GM23338 (cell line): ENCODE data around the gene PRKCQ. TPM values are rescaled to one million over a fixed set of nuclear protein-coding genes. Genes with fewer than 3 reads are reported as not detected.

Source experiments
- ATAC-seq: fragments of 200-7000 bp; cut with Tn5 transposase; 3 replicates; pipeline ENCODE4 v1.9.1; 2020
- DNase-seq: peaks from one replicate; pipeline ENCODE4 v3.0.0-alpha.2; 2015; ENCODE audit warnings: low spot score
- H2AFZ ChIP-seq: fragments of 200-600 bp; sonication (generic); 2 replicates; pipeline ENCODE4 v1.8.0; 2016; ENCODE audit warnings: antibody characterized with exemption, mild to moderate bottlenecking, moderate library complexity
- H3F3A ChIP-seq: fragments of 200-600 bp; sonication (generic); replicated peaks from 2 replicates; pipeline ENCODE4 v1.8.0; 2017; ENCODE audit warnings: antibody characterized with exemption, mixed run types, low read depth
- H3K27ac ChIP-seq: fragments of 200-600 bp; sonication (generic); 2 replicates; pipeline ENCODE4 v1.6.1; 2016; ENCODE audit warnings: low read depth
- H3K27me3 ChIP-seq: fragments of 200-600 bp; sonication (generic); 2 replicates; pipeline ENCODE4 v1.8.0; 2016; ENCODE audit warnings: mild to moderate bottlenecking, mixed run types, moderate library complexity; ENCODE audit not compliant: insufficient read depth
- H3K36me3 ChIP-seq: fragments of 200-600 bp; sonication (generic); 2 replicates; pipeline ENCODE4 v1.8.0; 2016; ENCODE audit warnings: mild to moderate bottlenecking; ENCODE audit not compliant: insufficient read depth
- H3K4me1 ChIP-seq: fragments of 200-600 bp; sonication (generic); 2 replicates; pipeline ENCODE4 v1.8.0; 2016; ENCODE audit warnings: mild to moderate bottlenecking, moderate library complexity; ENCODE audit not compliant: insufficient read depth
- H3K4me2 ChIP-seq: fragments of 200-600 bp; sonication (generic); 2 replicates; pipeline ENCODE4 v1.7.1; 2017; ENCODE audit warnings: mixed run types
- H3K4me3 ChIP-seq: fragments of 200-600 bp; sonication (generic); 2 replicates; pipeline ENCODE4 v1.6.1; 2016; ENCODE audit warnings: mixed run types
- H3K79me2 ChIP-seq: fragments of 200-600 bp; sonication (generic); replicated peaks from 2 replicates; pipeline ENCODE4 v1.8.0; 2017; ENCODE audit warnings: mild to moderate bottlenecking; ENCODE audit not compliant: insufficient read depth
- H3K9me2 ChIP-seq: fragments of 200-600 bp; sonication (generic); 2 replicates; pipeline ENCODE4 v1.8.0; 2017; ENCODE audit not compliant: insufficient read depth
- H4K20me1 ChIP-seq: fragments of 200-600 bp; sonication (generic); replicated peaks from 2 replicates; pipeline ENCODE4 v1.8.0; 2017; ENCODE audit warnings: mild to moderate bottlenecking; ENCODE audit not compliant: insufficient read depth
- H3K27ac Mint-ChIP-seq: 2 replicates; pipeline ENCODE4 v1.8.0; 2020; ENCODE audit warnings: inconsistent platforms, mild to moderate bottlenecking, moderate library complexity, mixed read lengths
- H3K27me3 Mint-ChIP-seq: 3 replicates; pipeline ENCODE4 v1.8.0; 2022; ENCODE audit warnings: low read depth, mild to moderate bottlenecking, moderate library complexity, mixed read lengths, inconsistent platforms; ENCODE audit not compliant: insufficient read depth, poor library complexity
- H3K36me3 Mint-ChIP-seq: 3 replicates; pipeline ENCODE4 v1.8.0; 2021; ENCODE audit warnings: low read depth, mild to moderate bottlenecking, inconsistent platforms, moderate library complexity, mixed read lengths
- H3K4me1 Mint-ChIP-seq: 3 replicates; pipeline ENCODE4 v1.8.0; 2020; ENCODE audit warnings: mild to moderate bottlenecking, inconsistent platforms, mixed read lengths
- H3K4me3 Mint-ChIP-seq: 3 replicates; pipeline ENCODE4 v1.8.0; 2021; ENCODE audit warnings: moderate library complexity, mild to moderate bottlenecking, inconsistent platforms, mixed read lengths
- H3K9me3 Mint-ChIP-seq: 3 replicates; pipeline ENCODE4 v1.8.0; 2020; ENCODE audit warnings: moderate library complexity, mild to moderate bottlenecking, inconsistent platforms, mixed read lengths
- CREB1 ChIP-seq: fragments of 250-450 bp; sonication (Bioruptor Pico); IDR thresholded peaks from 2 replicates; pipeline ENCODE4 v1.5.0; 2020; ENCODE audit warnings: low read depth, mild to moderate bottlenecking, moderate library complexity
- CTCF ChIP-seq, 2 experiments: fragments of 200-600 bp in 1 of 2; sonication (generic) in 1 of 2; conservative IDR thresholded peaks; 2 replicates each; pipeline versions ENCODE4 v1.5.1 to v1.6.1; 2016 to 2017; ENCODE audit warnings: antibody characterized with exemption in 2 of 2, low read depth in 2 of 2, mild to moderate bottlenecking in 2 of 2, moderate library complexity in 1 of 2
- ETS1 ChIP-seq: IDR thresholded peaks from 2 replicates; pipeline ENCODE4 v1.6.1; 2016; ENCODE audit warnings: antibody characterized with exemption
- EZH2 ChIP-seq: fragments of 200-600 bp; sonication (generic); IDR thresholded peaks from one replicate; pipeline ENCODE4 v1.8.0; 2017; ENCODE audit warnings: antibody characterized with exemption, mild to moderate bottlenecking, low read depth; ENCODE audit not compliant: unreplicated experiment
- EZH2phosphoT487 ChIP-seq: fragments of 200-600 bp; sonication (generic); IDR thresholded peaks from one replicate; pipeline ENCODE4 v1.8.1; 2018; ENCODE audit warnings: antibody characterized with exemption; ENCODE audit not compliant: unreplicated experiment
- JUNB ChIP-seq: IDR thresholded peaks from one replicate; pipeline ENCODE4 v1.6.1; 2016; ENCODE audit warnings: antibody characterized with exemption; ENCODE audit not compliant: unreplicated experiment
- NANOG ChIP-seq: IDR thresholded peaks from 2 replicates; pipeline ENCODE4 v1.6.1; 2016; ENCODE audit warnings: antibody characterized with exemption, borderline replicate concordance
- POLR2AphosphoS5 ChIP-seq: IDR thresholded peaks from 2 replicates; pipeline ENCODE4 v1.6.1; 2016; ENCODE audit warnings: antibody characterized with exemption, low read depth
- REST ChIP-seq: IDR thresholded peaks from one replicate; pipeline ENCODE4 v1.6.1; 2018; ENCODE audit warnings: antibody characterized with exemption; ENCODE audit not compliant: unreplicated experiment
- STAT1 ChIP-seq: IDR thresholded peaks from one replicate; pipeline ENCODE4 v1.6.1; 2016; ENCODE audit warnings: antibody characterized with exemption; ENCODE audit not compliant: unreplicated experiment
- ZNF114 ChIP-seq: fragments of 250-450 bp; sonication (Bioruptor Pico); IDR thresholded peaks from 2 replicates; pipeline ENCODE4 v1.5.0; 2020; ENCODE audit warnings: mild to moderate bottlenecking, moderate library complexity
- ZNF331 ChIP-seq: fragments of 250-450 bp; sonication (Bioruptor Pico); IDR thresholded peaks from 2 replicates; pipeline ENCODE4 v1.5.0; 2020; ENCODE audit warnings: low read depth, mild to moderate bottlenecking, moderate library complexity
- ZNF462 ChIP-seq: fragments of 250-450 bp; sonication (Bioruptor Pico); IDR thresholded peaks from 2 replicates; pipeline ENCODE4 v1.5.0; 2020; ENCODE audit warnings: mild to moderate bottlenecking, moderate library complexity
- polyA plus RNA-seq: library from polyadenylated mRNA; unstranded; fragments of >200 nt; fragmentation: Nextera tagmentation; extraction: Ambion mirVana; gene quantifications from 2 replicates; pipeline ENCODE4 v1.2.1, GENCODE V29; 2016
- total RNA-seq: library from RNA; depleted of rRNA; stranded (reverse); fragments of >200 nt; shearing (Covaris generic); gene quantifications from 2 replicates; pipeline ENCODE4 v1.2.3, GENCODE V29; 2014

PRKCQ gene
- total and polyA plus RNA-seq, 2 experiments from 2014 or later: 12.6 to 28.5 TPM

GRCh38 chr10:6520138-6520537, 59.9 kb downstream of the PRKCQ start:
- Mint-ChIP-seq H3K27ac (no peak overlapping the region), H3K36me3 (no peaks in the 10 kb centered on the region), H3K4me1 (peaks cover 18% of the 10 kb centered on the region), H3K9me3 (no peaks in the 10 kb centered on the region), H3K27me3 (no peaks in the 10 kb centered on the region), H3K4me3 (no peak overlapping the region)
- Histone ChIP-seq H3K4me3 (no peak overlapping the region), H2AFZ (no peak overlapping the region), H3K27me3 (no peaks in the 10 kb centered on the region), H3K36me3 (no peaks in the 10 kb centered on the region), H3K4me1 (no peaks in the 10 kb centered on the region; the same call in 1 of the 2 replicates), H3K4me2 (no peak overlapping the region), H3K79me2 (no peaks in the 10 kb centered on the region; the same call in 1 of the 2 replicates), H4K20me1 (peaks cover 17% of the 10 kb centered on the region; the same call in 1 of the 2 replicates), H3K9me2 (no peaks in the 10 kb centered on the region), H3F3A (no peaks in the 10 kb centered on the region), H3K27ac (no peak overlapping the region; the same call in 1 of the 2 replicates)
- TF ChIP-seq NANOG (no peak), ZNF462 (CRISPR knock-in tag) (no peak), STAT1 (no peak), ZNF331 (CRISPR knock-in tag) (no peak), JUNB (no peak), REST (no peak), CTCF (conservative IDR thresholded peaks at IDR 0.05; ENCODE audit: low read depth in 2 of 2) (no peak), ZNF114 (CRISPR knock-in tag) (no peak), EZH2 (no peak), ETS1 (no peak), EZH2phosphoT487 (no peak), POLR2AphosphoS5 (no peak), CREB1 (CRISPR knock-in tag) (no peak)
- DNase-seq (no peak), ATAC-seq (no peak)
